D721Med (cell line): ENCODE data around the gene PWWP2B.

Experiments
- DNase-seq: peaks from one replicate; pipeline ENCODE4 v3.0.0; 2011; ENCODE audit warnings: low spot score; ENCODE audit not compliant: insufficient read length
- FAIRE-seq: peaks from 2 replicates; lab custom pipeline; 2011; peaks lifted over from hg19 to GRCh38; lab: Jason Lieb, UNC
- CTCF ChIP-seq: IDR thresholded peaks from 2 replicates; pipeline ENCODE4 v1.5.1; 2012; ENCODE audit warnings: mild to moderate bottlenecking, control low read depth; ENCODE audit not compliant: insufficient read depth; ENCODE audit errors: missing control alignments

PWWP2B gene

GRCh38 chr10:132428486-132428995, 31.5 kb downstream of the PWWP2B start:
- TF ChIP-seq CTCF, result no peak
- DNase-seq, result no peak
- FAIRE-seq, result no peak

- TF ChIP-seq CTCF, result no peak
- DNase-seq (no peak), FAIRE-seq (no peak)
These were observed 32.6 kb downstream of the PWWP2B start for GRCh38 chr10:132429281-132430230.

GRCh38 chr10:132430231-132430743, 33.3 kb downstream of the PWWP2B start:
- no peak for TF ChIP-seq CTCF
- FAIRE-seq (no peak), DNase-seq (no peak)

- FAIRE-seq (no peak), DNase-seq (no peak)
- TF ChIP-seq CTCF, result no peak
These were observed 33.9 kb downstream of the PWWP2B start for GRCh38 chr10:132430861-132431271.

GRCh38 chr10:132431537-132432175, 34.7 kb downstream of the PWWP2B start:
- FAIRE-seq (no peak), DNase-seq (no peak)
- TF ChIP-seq CTCF, result no peak

- no peak for TF ChIP-seq CTCF
- DNase-seq (no peak), FAIRE-seq (no peak)
These were observed 35.2 kb downstream of the PWWP2B start for GRCh38 chr10:132432176-132432540.
